Measurements from ENCODE around the gene GRWD1. TPM values are rescaled to one million over a fixed set of nuclear protein-coding genes. Genes with fewer than 3 reads are reported as not detected.

Gene GRWD1
- total and polyA plus RNA-seq, 2 of the 13 experiments (the other 11 are each of a cell fraction or from before 2014, with no cell fraction given) = 10.8 to 46.6 TPM

- peak; percentile 8; the same call in 1 of the 2 replicates for TF ChIP-seq HDAC1 (CRISPR knock-in tag; IDR thresholded peaks at IDR 0.05)
- TF ChIP-seq BHLHE40 (IDR thresholded peaks at IDR 0.05; ENCODE audit: low read length) = no peak
- TF ChIP-seq FOXK2 (IDR thresholded peaks at IDR 0.05) = no peak
- TF ChIP-seq NR2C2 (CRISPR knock-in tag; IDR thresholded peaks at IDR 0.05; ENCODE audit: borderline replicate concordance) = no peak
- TF ChIP-seq LCORL (IDR thresholded peaks at IDR 0.05) = no peak
- no peak; the same call in 1 of the 2 replicates for TF ChIP-seq LCORL (CRISPR knock-in tag; IDR thresholded peaks at IDR 0.05)
- TF ChIP-seq USF2 (IDR thresholded peaks at IDR 0.05; ENCODE audit: low read depth, low read length) = no peak
- no peak for TF ChIP-seq USF2 (CRISPR knock-in tag; IDR thresholded peaks at IDR 0.05; ENCODE audit: borderline replicate concordance)
- peak; percentile 81; the same call in 1 of the 2 replicates for TF ChIP-seq NRL (CRISPR knock-in tag; IDR thresholded peaks at IDR 0.05; ENCODE audit: borderline replicate concordance)
- TF ChIP-seq TEAD3 (CRISPR knock-in tag; optimal IDR thresholded peaks at IDR 0.05; ENCODE audit: borderline replicate concordance) = no peak
- TF ChIP-seq ZBTB7A (CRISPR knock-in tag; IDR thresholded peaks at IDR 0.05) = no peak
- TF ChIP-seq MYNN (CRISPR knock-in tag; IDR thresholded peaks at IDR 0.05; ENCODE audit: low read depth) = no peak
- TF ChIP-seq DNMT3B (CRISPR knock-in tag; conservative IDR thresholded peaks at IDR 0.05) = no peak
- TF ChIP-seq TCF7L2 (IDR thresholded peaks at IDR 0.05; ENCODE audit: low read depth, low read length) = no peak
- TF ChIP-seq ZSCAN22 (CRISPR knock-in tag; IDR thresholded peaks at IDR 0.05) = no peak
- no peak for TF ChIP-seq ZNF614 (CRISPR knock-in tag; IDR thresholded peaks at IDR 0.05; ENCODE audit: borderline replicate concordance)
- TF ChIP-seq GMEB1 (CRISPR knock-in tag; IDR thresholded peaks at IDR 0.05; ENCODE audit: borderline replicate concordance) = peak; percentile 50; the same call in 1 of the 2 replicates
- TF ChIP-seq ZBTB4 (CRISPR knock-in tag; IDR thresholded peaks at IDR 0.05; ENCODE audit: borderline replicate concordance) = no peak
- no peak for TF ChIP-seq IRF2 (CRISPR knock-in tag; IDR thresholded peaks at IDR 0.05)
- no peak for TF ChIP-seq ZFP1 (CRISPR knock-in tag; IDR thresholded peaks at IDR 0.05)
- TF ChIP-seq HBP1 (CRISPR knock-in tag; IDR thresholded peaks at IDR 0.05; ENCODE audit: low read depth) = no peak
- no peak for TF ChIP-seq DNMT1 (CRISPR knock-in tag; IDR thresholded peaks at IDR 0.05)
- no peak for TF ChIP-seq ZNF607 (CRISPR knock-in tag; IDR thresholded peaks at IDR 0.05; ENCODE audit: borderline replicate concordance)
Observed at GRCh38 chr19:48500830-48501493, 55.2 kb downstream of the GRWD1 start (continued).

Data from HepG2 (cell line).